Activated CD8-positive, alpha-beta T cell treated with anti-CD3 and anti-CD28 coated beads for 36 hours (primary cell): ENCODE data around the gene TEX26. TPM values are rescaled to one million over a fixed set of nuclear protein-coding genes. Genes with fewer than 3 reads are reported as not detected.
A peak's percentile ranks its signal among the peaks of the same experiment; 100 is the strongest.

Source experiments
- ATAC-seq: fragments of 200-7000 bp; cut with Tn5 transposase; one replicate; pipeline ENCODE4 v1.10.0; 2021; ENCODE audit warnings: mild to moderate bottlenecking, moderate library complexity
- CTCF ChIA-PET: fragments of 350-600 bp; sonication (Branson Sonifier 250); formaldehyde crosslinking; loops from one replicate; lab custom pipeline; 2021; ENCODE audit warnings: antibody characterized with exemption; lab: Charles Lee
- POLR2A ChIA-PET: fragments of 350-600 bp; sonication (Branson Sonifier 250); formaldehyde crosslinking; loops from one replicate; lab custom pipeline; 2021; ENCODE audit warnings: antibody characterized with exemption; lab: Charles Lee
- DNase-seq: peaks from one replicate; pipeline ENCODE4 v3.0.0-alpha.2; 2020
- H3K27ac Mint-ChIP-seq: one replicate; pipeline ENCODE4 v1.8.0; 2021; ENCODE audit warnings: mild to moderate bottlenecking, mixed read lengths
- H3K27me3 Mint-ChIP-seq: one replicate; pipeline ENCODE4 v1.8.0; 2021; ENCODE audit warnings: mixed read lengths
- H3K36me3 Mint-ChIP-seq: one replicate; pipeline ENCODE4 v1.8.0; 2021; ENCODE audit warnings: low read depth, mixed read lengths
- H3K4me1 Mint-ChIP-seq: one replicate; pipeline ENCODE4 v1.8.0; 2021; ENCODE audit warnings: low read depth, mixed read lengths
- H3K4me3 Mint-ChIP-seq: one replicate; pipeline ENCODE4 v1.8.0; 2021; ENCODE audit warnings: mild to moderate bottlenecking, moderate library complexity, mixed read lengths
- H3K9me3 Mint-ChIP-seq: one replicate; pipeline ENCODE4 v1.8.0; 2021; ENCODE audit warnings: mixed read lengths
- intact Hi-C: fragments of 100-400 bp; cut with micrococcal nuclease; formaldehyde crosslinking; loops from one replicate; pipeline ENCODE4 v1.10.0; 2022
- total RNA-seq, 2 experiments: library from RNA; stranded (reverse); gene quantifications; one replicate each; pipeline ENCODE4 v1.2.3, GENCODE V29; 2021
- TF ChIP-seq, protein P1 (sequence below): fragments of 200-600 bp; IDR thresholded peaks from one replicate; pipeline ENCODE4 v1.8.0; 2022; ENCODE audit warnings: antibody characterized with exemption, mild to moderate bottlenecking

The TEX26 gene
- total RNA-seq, 2 experiments from 2014 or later = not detected

GRCh38 chr13:30900436-30900835 is 32.0 kb upstream of the TEX26 start:
- ATAC-seq (no peak), DNase-seq (no peak)
- ChIA-PET CTCF (interaction anchor here (1.2 to 2.3 kb wide), 2 partner anchors 8 to 35 kb away, joined by 4 to 9 read pairs; no protein-coding TSS in a partner anchor), POLR2A (no interaction called here)
- peaks cover 45% of the 10 kb centered on the region for H3K27me3 Mint-ChIP-seq
- H3K4me3 Mint-ChIP-seq = no peak overlapping the region
- H3K9me3 Mint-ChIP-seq = no peaks in the 10 kb centered on the region
- intact Hi-C loops = no loop called here
- H3K36me3 Mint-ChIP-seq = no peaks in the 10 kb centered on the region
- H3K27ac Mint-ChIP-seq = no peak overlapping the region
- TF ChIP-seq, protein P1, sequence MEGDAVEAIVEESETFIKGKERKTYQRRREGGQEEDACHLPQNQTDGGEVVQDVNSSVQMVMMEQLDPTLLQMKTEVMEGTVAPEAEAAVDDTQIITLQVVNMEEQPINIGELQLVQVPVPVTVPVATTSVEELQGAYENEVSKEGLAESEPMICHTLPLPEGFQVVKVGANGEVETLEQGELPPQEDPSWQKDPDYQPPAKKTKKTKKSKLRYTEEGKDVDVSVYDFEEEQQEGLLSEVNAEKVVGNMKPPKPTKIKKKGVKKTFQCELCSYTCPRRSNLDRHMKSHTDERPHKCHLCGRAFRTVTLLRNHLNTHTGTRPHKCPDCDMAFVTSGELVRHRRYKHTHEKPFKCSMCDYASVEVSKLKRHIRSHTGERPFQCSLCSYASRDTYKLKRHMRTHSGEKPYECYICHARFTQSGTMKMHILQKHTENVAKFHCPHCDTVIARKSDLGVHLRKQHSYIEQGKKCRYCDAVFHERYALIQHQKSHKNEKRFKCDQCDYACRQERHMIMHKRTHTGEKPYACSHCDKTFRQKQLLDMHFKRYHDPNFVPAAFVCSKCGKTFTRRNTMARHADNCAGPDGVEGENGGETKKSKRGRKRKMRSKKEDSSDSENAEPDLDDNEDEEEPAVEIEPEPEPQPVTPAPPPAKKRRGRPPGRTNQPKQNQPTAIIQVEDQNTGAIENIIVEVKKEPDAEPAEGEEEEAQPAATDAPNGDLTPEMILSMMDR = no peak
- H3K4me1 Mint-ChIP-seq = peaks cover 10% of the 10 kb centered on the region

DNA sequence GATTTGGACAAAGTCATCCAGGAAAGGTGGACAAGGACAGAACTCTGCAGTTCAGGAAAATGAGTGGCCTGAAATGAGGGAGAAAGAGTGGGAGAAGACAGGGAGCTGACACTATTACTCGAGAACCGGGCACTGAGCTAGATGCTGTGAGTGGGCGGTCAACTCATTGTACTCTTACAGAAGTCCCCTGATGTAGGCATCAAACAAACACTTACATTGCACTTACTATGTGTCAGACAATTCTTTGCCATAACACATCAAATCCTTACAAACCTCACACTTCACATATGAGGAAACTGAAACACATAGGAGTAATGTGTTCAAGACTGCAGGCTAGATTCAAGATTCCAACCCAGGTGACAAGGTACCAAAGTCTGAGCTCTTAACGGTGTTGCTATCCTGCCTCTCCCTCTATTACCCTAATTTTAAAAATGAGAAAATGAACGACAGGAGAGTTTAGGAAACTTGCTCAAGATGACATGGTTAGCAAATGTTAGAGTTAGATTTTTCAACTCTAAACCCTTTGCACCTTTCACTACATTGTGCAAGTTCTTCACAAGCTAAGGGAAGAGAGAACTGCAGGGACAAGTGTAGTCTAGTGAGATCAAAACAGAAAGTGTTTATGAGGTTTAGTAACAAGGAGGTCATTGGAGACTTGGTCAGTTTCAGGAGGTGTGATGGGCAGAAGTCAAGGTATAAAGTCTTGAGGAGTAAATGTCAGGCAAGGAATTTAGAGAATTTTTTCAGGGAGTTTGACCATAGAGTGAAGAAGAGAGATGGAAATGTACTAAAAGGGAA is 31.3 kb upstream of the TEX26 start:
- no peaks in the 10 kb centered on the region for H3K9me3 Mint-ChIP-seq
- DNase-seq = peak; percentile 6
- H3K4me3 Mint-ChIP-seq = no peak overlapping the region
- POLR2A ChIA-PET = no interaction called here
- intact Hi-C loops = no loop called here
- peaks cover 10% of the 10 kb centered on the region for H3K4me1 Mint-ChIP-seq
- H3K36me3 Mint-ChIP-seq = no peaks in the 10 kb centered on the region
- CTCF ChIA-PET = interaction anchor here (1.2 to 2.3 kb wide), 2 partner anchors 9 to 35 kb away, joined by 4 to 9 read pairs; no protein-coding TSS in a partner anchor
- no peak for ATAC-seq
- TF ChIP-seq, protein P1 = no peak
- peaks cover 49% of the 10 kb centered on the region for H3K27me3 Mint-ChIP-seq
- H3K27ac Mint-ChIP-seq = no peak overlapping the region

GRCh38 chr13:30904043-30904442 is 28.4 kb upstream of the TEX26 start:
- H3K9me3 Mint-ChIP-seq = no peaks in the 10 kb centered on the region
- intact Hi-C loops = no loop called here
- H3K36me3 Mint-ChIP-seq = no peaks in the 10 kb centered on the region
- ATAC-seq (no peak), DNase-seq (no peak)
- POLR2A ChIA-PET = no interaction called here
- no peak overlapping the region for H3K4me3 Mint-ChIP-seq
- no peak overlapping the region for H3K27ac Mint-ChIP-seq
- peaks cover 3% of the 10 kb centered on the region for H3K4me1 Mint-ChIP-seq
- CTCF ChIA-PET = interaction anchor here (1.5 kb wide), 1 partner anchor 11 kb away, joined by 7 read pairs; no protein-coding TSS in a partner anchor
- peaks cover 52% of the 10 kb centered on the region for H3K27me3 Mint-ChIP-seq
- TF ChIP-seq, protein P1 = no peak

DNA sequence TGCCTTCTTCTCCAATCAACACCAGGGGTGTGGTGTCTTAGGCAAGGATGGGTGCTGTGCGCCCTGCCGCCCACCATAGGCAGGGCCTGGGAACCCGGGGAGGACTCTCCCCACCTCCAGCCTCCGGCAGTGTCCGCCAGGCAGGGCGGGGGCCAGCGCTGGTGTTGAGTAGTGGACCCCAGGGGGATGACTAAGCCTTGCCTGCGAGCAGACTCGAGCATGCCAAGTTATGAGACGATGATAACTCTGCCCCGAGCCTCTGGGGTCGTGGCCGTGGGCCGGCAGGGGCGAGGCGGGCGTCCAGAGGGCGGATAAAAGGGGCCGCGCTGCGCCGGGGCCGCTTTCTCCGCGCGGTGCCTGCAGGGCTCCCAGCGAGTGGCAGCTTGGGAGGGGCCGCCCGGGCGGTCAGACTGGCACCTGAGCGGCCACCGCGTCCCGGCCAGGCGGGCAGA is 26.5 kb upstream of the TEX26 start, which contains the start of gene MEDAG:
Gene MEDAG (plus strand): TSS at position 340 of the 452 bp plus-strand sequence. CDS start 245 bp downstream, outside the sequence.
- H3K9me3 Mint-ChIP-seq = no peaks in the 10 kb centered on the region
- TF ChIP-seq, protein P1 = no peak
- ChIA-PET POLR2A (no interaction called here), CTCF (interaction anchor here (1.0 to 1.3 kb wide), 2 partner anchors 13 to 40 kb away, joined by 3 to 5 read pairs; no protein-coding TSS in a partner anchor)
- intact Hi-C loops = no loop called here
- H3K27me3 Mint-ChIP-seq = peaks cover 50% of the 10 kb centered on the region
- ATAC-seq (no peak), DNase-seq (no peak)
- H3K27ac Mint-ChIP-seq = no peak within 1 kb of the TSS
- no peak within 1 kb of the TSS for H3K4me3 Mint-ChIP-seq
- H3K36me3 Mint-ChIP-seq = no peaks in the 10 kb centered on the region
- H3K4me1 Mint-ChIP-seq = no peaks in the 10 kb centered on the region
